KMS-11 (cell line): ENCODE measurements around the gene ZNF408.

Source experiments
- H2AFZ ChIP-seq: fragments of 200-600 bp; sonication (generic); 2 replicates; pipeline ENCODE4 v1.6.1; 2016; ENCODE audit warnings: antibody characterized with exemption, mixed run types, low read depth
- H3K27ac ChIP-seq: fragments of 200-600 bp; sonication (generic); 2 replicates; pipeline ENCODE4 v1.6.1; 2016; ENCODE audit warnings: mild to moderate bottlenecking, mixed run types
- H3K27me3 ChIP-seq: fragments of 200-600 bp; sonication (generic); 2 replicates; pipeline ENCODE4 v1.6.1; 2017; ENCODE audit warnings: mild to moderate bottlenecking, low read depth, mixed run types, moderate library complexity; ENCODE audit not compliant: insufficient read depth
- H3K36me3 ChIP-seq: fragments of 200-600 bp; sonication (generic); 2 replicates; pipeline ENCODE4 v1.6.1; 2017; ENCODE audit warnings: mild to moderate bottlenecking, mixed run types; ENCODE audit not compliant: insufficient read depth
- H3K4me1 ChIP-seq: fragments of 200-600 bp; sonication (generic); 2 replicates; pipeline ENCODE4 v1.6.1; 2016; ENCODE audit warnings: mild to moderate bottlenecking, low read depth, mixed run types; ENCODE audit not compliant: poor library complexity, severe bottlenecking
- H3K4me2 ChIP-seq: fragments of 200-600 bp; sonication (generic); 2 replicates; pipeline ENCODE4 v1.7.0; 2016; ENCODE audit warnings: mild to moderate bottlenecking, mixed run types
- H3K4me3 ChIP-seq: fragments of 200-600 bp; sonication (generic); IDR thresholded peaks from 2 replicates; pipeline ENCODE4 v1.6.1; 2017; ENCODE audit warnings: low read depth, low read length, mixed read lengths; ENCODE audit not compliant: insufficient read depth
- H3K79me2 ChIP-seq: fragments of 200-600 bp; sonication (generic); 2 replicates; pipeline ENCODE4 v1.6.1; 2016; ENCODE audit warnings: low read depth, mixed run types; ENCODE audit not compliant: insufficient read depth
- H3K9ac ChIP-seq: fragments of 200-600 bp; sonication (generic); 2 replicates; pipeline ENCODE4 v1.6.1; 2016; ENCODE audit warnings: mild to moderate bottlenecking, mixed run types
- H4K20me1 ChIP-seq: fragments of 200-600 bp; sonication (generic); 2 replicates; pipeline ENCODE4 v1.6.1; 2016; ENCODE audit warnings: mild to moderate bottlenecking, mixed run types; ENCODE audit not compliant: insufficient read depth
- TF ChIP-seq, protein P1 (sequence below): fragments of 200-600 bp; sonication (generic); conservative IDR thresholded peaks from 2 replicates; pipeline ENCODE4 v1.6.1; 2017; ENCODE audit warnings: low read depth, mild to moderate bottlenecking, antibody characterized with exemption, low read length, moderate library complexity, mixed read lengths

ZNF408 gene

DNA sequence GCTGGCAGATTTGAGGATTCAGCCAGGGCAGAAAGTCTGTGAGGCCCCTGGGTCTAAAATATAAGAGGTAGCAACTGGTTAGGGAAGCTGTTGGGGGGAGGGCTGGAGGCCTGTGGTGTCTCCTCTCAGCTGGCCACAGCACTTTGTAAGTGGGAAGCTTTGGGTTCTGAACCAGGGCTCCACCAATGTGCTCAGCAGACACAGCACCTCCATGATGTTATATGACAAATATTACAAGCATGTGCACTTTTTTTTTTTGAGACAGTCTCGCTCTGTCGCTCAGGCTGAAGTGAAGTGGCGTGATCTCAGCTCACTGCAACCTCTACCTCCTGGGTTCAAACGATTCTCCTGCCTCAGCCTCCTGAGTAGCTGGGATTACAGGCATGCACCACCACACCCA, 8.4 kb upstream of the ZNF408 start:
- H3K9ac ChIP-seq, result no peak overlapping the region
- H3K79me2 ChIP-seq, result no peaks in the 10 kb centered on the region
- no peak overlapping the region for H3K4me2 ChIP-seq
- TF ChIP-seq, protein P1, sequence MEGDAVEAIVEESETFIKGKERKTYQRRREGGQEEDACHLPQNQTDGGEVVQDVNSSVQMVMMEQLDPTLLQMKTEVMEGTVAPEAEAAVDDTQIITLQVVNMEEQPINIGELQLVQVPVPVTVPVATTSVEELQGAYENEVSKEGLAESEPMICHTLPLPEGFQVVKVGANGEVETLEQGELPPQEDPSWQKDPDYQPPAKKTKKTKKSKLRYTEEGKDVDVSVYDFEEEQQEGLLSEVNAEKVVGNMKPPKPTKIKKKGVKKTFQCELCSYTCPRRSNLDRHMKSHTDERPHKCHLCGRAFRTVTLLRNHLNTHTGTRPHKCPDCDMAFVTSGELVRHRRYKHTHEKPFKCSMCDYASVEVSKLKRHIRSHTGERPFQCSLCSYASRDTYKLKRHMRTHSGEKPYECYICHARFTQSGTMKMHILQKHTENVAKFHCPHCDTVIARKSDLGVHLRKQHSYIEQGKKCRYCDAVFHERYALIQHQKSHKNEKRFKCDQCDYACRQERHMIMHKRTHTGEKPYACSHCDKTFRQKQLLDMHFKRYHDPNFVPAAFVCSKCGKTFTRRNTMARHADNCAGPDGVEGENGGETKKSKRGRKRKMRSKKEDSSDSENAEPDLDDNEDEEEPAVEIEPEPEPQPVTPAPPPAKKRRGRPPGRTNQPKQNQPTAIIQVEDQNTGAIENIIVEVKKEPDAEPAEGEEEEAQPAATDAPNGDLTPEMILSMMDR, result no peak
- no peak overlapping the region for H3K27ac ChIP-seq
- H3K27me3 ChIP-seq, result no peaks in the 10 kb centered on the region
- H3K36me3 ChIP-seq, result no peaks in the 10 kb centered on the region
- H2AFZ ChIP-seq, result no peak overlapping the region
- H3K4me3 ChIP-seq, result no peak overlapping the region
- H4K20me1 ChIP-seq, result no peaks in the 10 kb centered on the region
- no peaks in the 10 kb centered on the region for H3K4me1 ChIP-seq

DNA sequence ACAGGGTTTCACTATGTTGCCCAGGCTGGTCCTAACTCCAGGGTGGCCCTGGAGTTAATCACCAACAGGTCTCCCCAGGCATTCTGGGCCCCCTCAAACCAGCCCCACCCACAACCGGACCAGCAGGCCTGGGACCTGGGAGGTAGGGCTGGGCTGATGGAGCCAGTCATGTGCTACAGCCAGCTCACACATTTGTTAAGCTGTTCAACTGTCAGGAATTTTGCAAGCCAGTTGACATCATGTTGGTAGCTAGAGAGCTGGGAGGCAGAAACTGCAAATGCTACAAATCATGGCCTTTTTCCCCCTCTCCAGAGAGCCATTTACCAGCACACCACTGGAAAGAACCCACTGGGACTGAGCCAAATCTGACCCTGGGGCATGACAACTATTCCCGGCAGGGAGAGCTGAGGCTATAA, 7.2 kb upstream of the ZNF408 start:
- no peak overlapping the region for H2AFZ ChIP-seq
- no peak overlapping the region for H3K27ac ChIP-seq

DNA sequence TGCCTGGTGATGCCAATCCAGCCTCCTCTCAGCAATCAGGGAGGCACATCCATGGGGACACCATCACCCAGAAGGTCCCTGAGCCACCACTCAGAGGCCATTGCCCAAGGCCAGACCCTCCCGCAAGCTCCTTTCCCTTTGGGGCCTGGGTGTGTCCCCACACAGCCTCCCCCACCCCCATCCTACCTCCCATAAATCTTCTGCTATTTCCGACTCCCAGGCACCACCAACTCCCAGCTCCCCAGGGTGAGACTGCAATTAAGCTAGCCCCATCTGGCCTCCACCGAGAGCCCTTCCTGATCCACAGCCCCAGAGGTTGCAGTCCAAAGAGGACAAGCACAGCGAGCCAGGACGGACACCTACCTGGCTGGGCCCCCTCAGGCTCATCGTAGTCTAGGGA, 6.8 kb upstream of the ZNF408 start:
- H4K20me1 ChIP-seq, result no peaks in the 10 kb centered on the region
- H3K27ac ChIP-seq, result no peak overlapping the region
- H3K79me2 ChIP-seq, result peaks cover 11% of the 10 kb centered on the region; the same call in 1 of the 2 replicates
- H3K4me1 ChIP-seq, result peaks cover 12% of the 10 kb centered on the region
- TF ChIP-seq, protein P1, result no peak
- no peak overlapping the region for H3K4me3 ChIP-seq
- H3K9ac ChIP-seq, result no peak overlapping the region
- H3K36me3 ChIP-seq, result no peaks in the 10 kb centered on the region
- no peak overlapping the region for H3K4me2 ChIP-seq
- H2AFZ ChIP-seq, result no peak overlapping the region
- H3K27me3 ChIP-seq, result no peaks in the 10 kb centered on the region

More for the DNA sequence above, 7.2 kb upstream of the ZNF408 start:
- no peaks in the 10 kb centered on the region for H3K27me3 ChIP-seq
- TF ChIP-seq, protein P1, result no peak
- no peaks in the 10 kb centered on the region for H4K20me1 ChIP-seq
- H3K4me1 ChIP-seq, result peaks cover 7% of the 10 kb centered on the region
- H3K4me2 ChIP-seq, result no peak overlapping the region
- no peak overlapping the region for H3K9ac ChIP-seq
- H3K79me2 ChIP-seq, result peaks cover 7% of the 10 kb centered on the region; the same call in 1 of the 2 replicates
- H3K4me3 ChIP-seq, result no peak overlapping the region
- H3K36me3 ChIP-seq, result no peaks in the 10 kb centered on the region

DNA sequence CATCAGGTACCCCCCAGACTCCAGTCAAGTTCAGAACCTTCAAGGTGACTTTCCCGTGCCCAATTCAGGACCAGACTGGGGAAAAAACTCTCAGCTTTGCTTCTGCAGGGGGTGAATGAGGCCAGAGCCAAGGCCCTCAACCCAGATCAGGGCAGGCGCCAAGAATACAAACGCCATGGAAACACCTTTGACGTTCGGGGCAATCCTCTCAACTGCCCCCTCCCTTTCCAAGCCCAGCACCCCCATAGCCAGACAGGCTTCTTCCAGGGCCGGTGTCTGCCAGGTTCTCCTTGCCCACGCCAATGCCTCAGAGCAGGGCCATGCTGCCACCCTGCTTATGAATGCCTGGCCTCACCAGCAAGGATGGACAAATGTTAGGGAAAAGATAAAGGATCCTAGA, 6.2 kb upstream of the ZNF408 start:
- H3K36me3 ChIP-seq, result no peaks in the 10 kb centered on the region
- no peak overlapping the region for H3K27ac ChIP-seq
- no peak overlapping the region for H3K4me3 ChIP-seq
- TF ChIP-seq, protein P1, result no peak
- H3K4me1 ChIP-seq, result peaks cover 17% of the 10 kb centered on the region
- H2AFZ ChIP-seq, result no peak overlapping the region
- no peak overlapping the region for H3K9ac ChIP-seq
- H4K20me1 ChIP-seq, result no peaks in the 10 kb centered on the region
- H3K79me2 ChIP-seq, result peaks cover 17% of the 10 kb centered on the region; the same call in 1 of the 2 replicates
- H3K27me3 ChIP-seq, result no peaks in the 10 kb centered on the region
- no peak overlapping the region for H3K4me2 ChIP-seq
